ENCODE measurements around the gene FAM200B.

Gene FAM200B

GRCh38 chr4:15735536-15735935, 53.9 kb downstream of the FAM200B start:
- TF ChIP-seq CTCF (IDR thresholded peaks at IDR 0.05; ENCODE audit: low read depth, low read length, missing control alignments), result no peak
- in situ Hi-C loops (cut with HindIII; ENCODE audit: low pct_ligation_motif_present, low sequenced_read_pairs), result no loop called here
- Histone ChIP-seq H3K36me3 (replicated peaks) (no peaks in the 10 kb centered on the region), H3K4me3 (ENCODE audit: low read depth, low read length) (no peak overlapping the region), H3K27ac (no peak overlapping the region), H3K27me3 (replicated peaks) (no peaks in the 10 kb centered on the region)
- no peak for DNase-seq

- no peak for TF ChIP-seq CTCF (IDR thresholded peaks at IDR 0.05; ENCODE audit: low read depth, low read length, missing control alignments)
- H3K36me3 ChIP-seq (replicated peaks), result no peaks in the 10 kb centered on the region
- in situ Hi-C loops (cut with HindIII; ENCODE audit: low pct_ligation_motif_present, low sequenced_read_pairs), result no loop called here
- no peak overlapping the region for H3K4me3 ChIP-seq (ENCODE audit: low read depth, low read length)
- DNase-seq, result no peak
- no peak overlapping the region for H3K27ac ChIP-seq
- no peaks in the 10 kb centered on the region for H3K27me3 ChIP-seq (replicated peaks)
These were observed 55.0 kb downstream of the FAM200B start for GRCh38 chr4:15736514-15737050.

GRCh38 chr4:15737255-15737654, 55.6 kb downstream of the FAM200B start:
- H3K36me3 ChIP-seq (replicated peaks), result no peaks in the 10 kb centered on the region
- in situ Hi-C loops (cut with HindIII; ENCODE audit: low pct_ligation_motif_present, low sequenced_read_pairs), result no loop called here

GRCh38 chr4:15738877-15739276, 57.2 kb downstream of the FAM200B start:
- Histone ChIP-seq H3K27ac (no peak overlapping the region), H3K4me3 (ENCODE audit: low read depth, low read length) (no peak overlapping the region), H3K27me3 (replicated peaks) (no peaks in the 10 kb centered on the region), H3K36me3 (replicated peaks) (no peaks in the 10 kb centered on the region)
- in situ Hi-C loops (cut with HindIII; ENCODE audit: low pct_ligation_motif_present, low sequenced_read_pairs), result no loop called here
- DNase-seq, result no peak
- TF ChIP-seq CTCF (IDR thresholded peaks at IDR 0.05; ENCODE audit: low read depth, low read length, missing control alignments), result no peak

More at GRCh38 chr4:15737255-15737654, 55.6 kb downstream of the FAM200B start:
- Histone ChIP-seq H3K27ac (no peak overlapping the region), H3K4me3 (ENCODE audit: low read depth, low read length) (no peak overlapping the region), H3K27me3 (replicated peaks) (no peaks in the 10 kb centered on the region)
- no peak for DNase-seq
- TF ChIP-seq CTCF (IDR thresholded peaks at IDR 0.05; ENCODE audit: low read depth, low read length, missing control alignments), result peak; percentile 32
